Panc1 (cell line): ENCODE measurements around the gene SARS1.

Experiments used
- POLR2AphosphoS5 ChIP-seq: IDR thresholded peaks from 2 replicates; pipeline ENCODE4 v1.6.1; 2012; ENCODE audit warnings: mild to moderate bottlenecking, low read depth, low read length, moderate library complexity
- REST ChIP-seq, 2 experiments: IDR thresholded peaks; 2 replicates each; pipeline ENCODE4 v1.6.1; 2011 to 2012; ENCODE audit warnings: low read depth in 2 of 2, control low read depth in 1 of 2, low read length in 1 of 2, mild to moderate bottlenecking in 1 of 2, moderate library complexity in 1 of 2; ENCODE audit not compliant: insufficient read depth in 1 of 2
- SIN3A ChIP-seq: IDR thresholded peaks from 2 replicates; pipeline ENCODE4 v1.6.1; 2012; ENCODE audit warnings: low read depth, mild to moderate bottlenecking, low read length, moderate library complexity, borderline replicate concordance; ENCODE audit not compliant: insufficient read depth
- TCF7L2 ChIP-seq: IDR thresholded peaks from 2 replicates; pipeline ENCODE4 v1.6.1; 2011; ENCODE audit warnings: mild to moderate bottlenecking, low read depth, low read length, inconsistent platforms
- TF ChIP-seq, protein P1 (sequence below): fragments of 450-650 bp; IDR thresholded peaks from 2 replicates; pipeline ENCODE4 v1.5.1; 2017; ENCODE audit warnings: mild to moderate bottlenecking

GRCh38 chr1:109248444-109248796, 34.7 kb downstream of the SARS1 start:
- TF ChIP-seq, protein P1, sequence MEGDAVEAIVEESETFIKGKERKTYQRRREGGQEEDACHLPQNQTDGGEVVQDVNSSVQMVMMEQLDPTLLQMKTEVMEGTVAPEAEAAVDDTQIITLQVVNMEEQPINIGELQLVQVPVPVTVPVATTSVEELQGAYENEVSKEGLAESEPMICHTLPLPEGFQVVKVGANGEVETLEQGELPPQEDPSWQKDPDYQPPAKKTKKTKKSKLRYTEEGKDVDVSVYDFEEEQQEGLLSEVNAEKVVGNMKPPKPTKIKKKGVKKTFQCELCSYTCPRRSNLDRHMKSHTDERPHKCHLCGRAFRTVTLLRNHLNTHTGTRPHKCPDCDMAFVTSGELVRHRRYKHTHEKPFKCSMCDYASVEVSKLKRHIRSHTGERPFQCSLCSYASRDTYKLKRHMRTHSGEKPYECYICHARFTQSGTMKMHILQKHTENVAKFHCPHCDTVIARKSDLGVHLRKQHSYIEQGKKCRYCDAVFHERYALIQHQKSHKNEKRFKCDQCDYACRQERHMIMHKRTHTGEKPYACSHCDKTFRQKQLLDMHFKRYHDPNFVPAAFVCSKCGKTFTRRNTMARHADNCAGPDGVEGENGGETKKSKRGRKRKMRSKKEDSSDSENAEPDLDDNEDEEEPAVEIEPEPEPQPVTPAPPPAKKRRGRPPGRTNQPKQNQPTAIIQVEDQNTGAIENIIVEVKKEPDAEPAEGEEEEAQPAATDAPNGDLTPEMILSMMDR = no peak
- TF ChIP-seq POLR2AphosphoS5 = no peak
- TF ChIP-seq REST (IDR thresholded peaks at IDR 0.05; ENCODE audit: insufficient read depth in 1 of 2, low read depth in 2 of 2, low read length in 1 of 2) = no peak
- no peak for TF ChIP-seq SIN3A
- no peak for TF ChIP-seq TCF7L2
